ENCODE data around the gene P2RX4. TPM values are rescaled to one million over a fixed set of nuclear protein-coding genes. Genes with fewer than 3 reads are reported as not detected.

Gene P2RX4
- total and polyA plus RNA-seq, 9 of the 15 experiments (the other 6 are each of a cell fraction or from before 2014, with no cell fraction given): 6.6 to 21.5 (median 11.7) TPM

DNA sequence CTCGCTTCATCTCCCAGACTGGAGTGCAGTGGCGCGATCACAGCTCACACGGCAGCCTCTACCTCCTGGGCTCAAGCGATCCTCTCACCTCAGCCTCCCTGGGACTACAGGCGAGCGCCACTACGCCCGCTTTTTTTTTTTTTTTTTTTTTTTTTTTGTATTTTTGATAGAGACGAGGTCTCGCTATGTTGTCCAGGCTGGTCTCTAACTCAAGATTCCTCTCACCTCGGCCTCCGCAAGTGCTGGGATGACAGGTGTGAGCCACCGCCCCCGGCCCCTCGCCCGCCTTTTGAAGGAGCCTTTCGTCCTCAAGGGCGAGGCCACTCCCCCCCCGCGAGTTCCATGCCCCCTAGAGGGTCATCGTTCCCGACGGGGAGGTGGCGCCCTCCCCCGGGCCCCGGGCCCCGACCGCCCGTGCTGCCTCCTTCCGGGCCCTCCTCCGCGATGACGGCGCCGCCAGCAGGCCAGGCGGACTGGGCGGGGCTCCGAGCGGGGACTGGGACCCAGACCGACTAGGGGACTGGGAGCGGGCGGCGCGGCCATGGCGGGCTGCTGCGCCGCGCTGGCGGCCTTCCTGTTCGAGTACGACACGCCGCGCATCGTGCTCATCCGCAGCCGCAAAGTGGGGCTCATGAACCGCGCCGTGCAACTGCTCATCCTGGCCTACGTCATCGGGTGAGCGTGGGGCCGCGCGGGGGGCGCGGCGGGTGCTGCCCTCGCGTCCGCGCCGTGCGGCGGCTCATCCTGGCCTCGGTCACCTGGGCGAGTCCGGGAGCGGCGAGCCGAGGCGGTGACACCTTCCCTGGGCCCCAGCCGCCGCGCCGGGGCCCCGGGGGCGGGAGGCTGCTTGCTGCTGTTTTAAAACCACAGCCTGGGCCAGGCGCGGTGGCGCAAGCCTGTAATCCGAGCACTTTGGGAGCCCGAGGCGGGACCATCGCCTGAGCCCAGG lies at the start of gene P2RX4 (continued):
- TF ChIP-seq, protein P1, sequence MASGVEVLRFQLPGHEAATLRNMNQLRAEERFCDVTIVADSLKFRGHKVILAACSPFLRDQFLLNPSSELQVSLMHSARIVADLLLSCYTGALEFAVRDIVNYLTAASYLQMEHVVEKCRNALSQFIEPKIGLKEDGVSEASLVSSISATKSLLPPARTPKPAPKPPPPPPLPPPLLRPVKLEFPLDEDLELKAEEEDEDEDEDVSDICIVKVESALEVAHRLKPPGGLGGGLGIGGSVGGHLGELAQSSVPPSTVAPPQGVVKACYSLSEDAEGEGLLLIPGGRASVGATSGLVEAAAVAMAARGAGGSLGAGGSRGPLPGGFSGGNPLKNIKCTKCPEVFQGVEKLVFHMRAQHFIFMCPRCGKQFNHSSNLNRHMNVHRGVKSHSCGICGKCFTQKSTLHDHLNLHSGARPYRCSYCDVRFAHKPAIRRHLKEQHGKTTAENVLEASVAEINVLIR (CRISPR knock-in tag; IDR thresholded peaks at IDR 0.05): peak; percentile 57
- TF ChIP-seq, protein P2, sequence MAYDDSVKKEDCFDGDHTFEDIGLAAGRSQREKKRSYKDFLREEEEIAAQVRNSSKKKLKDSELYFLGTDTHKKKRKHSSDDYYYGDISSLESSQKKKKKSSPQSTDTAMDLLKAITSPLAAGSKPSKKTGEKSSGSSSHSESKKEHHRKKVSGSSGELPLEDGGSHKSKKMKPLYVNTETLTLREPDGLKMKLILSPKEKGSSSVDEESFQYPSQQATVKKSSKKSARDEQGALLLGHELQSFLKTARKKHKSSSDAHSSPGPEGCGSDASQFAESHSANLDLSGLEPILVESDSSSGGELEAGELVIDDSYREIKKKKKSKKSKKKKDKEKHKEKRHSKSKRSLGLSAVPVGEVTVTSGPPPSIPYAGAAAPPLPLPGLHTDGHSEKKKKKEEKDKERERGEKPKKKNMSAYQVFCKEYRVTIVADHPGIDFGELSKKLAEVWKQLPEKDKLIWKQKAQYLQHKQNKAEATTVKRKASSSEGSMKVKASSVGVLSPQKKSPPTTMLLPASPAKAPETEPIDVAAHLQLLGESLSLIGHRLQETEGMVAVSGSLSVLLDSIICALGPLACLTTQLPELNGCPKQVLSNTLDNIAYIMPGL (CRISPR knock-in tag; IDR thresholded peaks at IDR 0.05): no peak
- no peak for TF ChIP-seq GATA2 (CRISPR knock-in tag; IDR thresholded peaks at IDR 0.05)
- TF ChIP-seq POU5F1 (IDR thresholded peaks at IDR 0.05; ENCODE audit: borderline replicate concordance, low read depth, low read length, partially characterized antibody): no peak
- TF ChIP-seq NFE2L1 (tag; IDR thresholded peaks at IDR 0.05; ENCODE audit: borderline replicate concordance, low read depth): no peak
- 0 out of 2 replicates have a peak, but pooled peaks have one; percentile 82 for TF ChIP-seq ZFPM2 (CRISPR knock-in tag; IDR thresholded peaks at IDR 0.05)
- TF ChIP-seq, protein P3, sequence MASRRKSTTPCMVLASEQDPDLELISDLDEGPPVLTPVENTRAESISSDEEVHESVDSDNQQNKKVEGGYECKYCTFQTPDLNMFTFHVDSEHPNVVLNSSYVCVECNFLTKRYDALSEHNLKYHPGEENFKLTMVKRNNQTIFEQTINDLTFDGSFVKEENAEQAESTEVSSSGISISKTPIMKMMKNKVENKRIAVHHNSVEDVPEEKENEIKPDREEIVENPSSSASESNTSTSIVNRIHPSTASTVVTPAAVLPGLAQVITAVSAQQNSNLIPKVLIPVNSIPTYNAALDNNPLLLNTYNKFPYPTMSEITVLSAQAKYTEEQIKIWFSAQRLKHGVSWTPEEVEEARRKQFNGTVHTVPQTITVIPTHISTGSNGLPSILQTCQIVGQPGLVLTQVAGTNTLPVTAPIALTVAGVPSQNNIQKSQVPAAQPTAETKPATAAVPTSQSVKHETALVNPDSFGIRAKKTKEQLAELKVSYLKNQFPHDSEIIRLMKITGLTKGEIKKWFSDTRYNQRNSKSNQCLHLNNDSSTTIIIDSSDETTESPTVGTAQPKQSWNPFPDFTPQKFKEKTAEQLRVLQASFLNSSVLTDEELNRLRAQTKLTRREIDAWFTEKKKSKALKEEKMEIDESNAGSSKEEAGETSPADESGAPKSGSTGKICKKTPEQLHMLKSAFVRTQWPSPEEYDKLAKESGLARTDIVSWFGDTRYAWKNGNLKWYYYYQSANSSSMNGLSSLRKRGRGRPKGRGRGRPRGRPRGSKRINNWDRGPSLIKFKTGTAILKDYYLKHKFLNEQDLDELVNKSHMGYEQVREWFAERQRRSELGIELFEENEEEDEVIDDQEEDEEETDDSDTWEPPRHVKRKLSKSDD (conservative IDR thresholded peaks at IDR 0.05; ENCODE audit: low read length): no peak
- no peak for TF ChIP-seq PTBP1 (IDR thresholded peaks at IDR 0.05; ENCODE audit: low read depth, low read length)
- TF ChIP-seq ZNF175 (CRISPR knock-in tag; IDR thresholded peaks at IDR 0.05; ENCODE audit: low read depth): no peak; the same call in 1 of the 2 replicates
- TF ChIP-seq NFE2 (IDR thresholded peaks at IDR 0.05; ENCODE audit: low read depth): no peak
- TF ChIP-seq TSC22D4 (tag; IDR thresholded peaks at IDR 0.05): no peak
- TF ChIP-seq, protein P4, sequence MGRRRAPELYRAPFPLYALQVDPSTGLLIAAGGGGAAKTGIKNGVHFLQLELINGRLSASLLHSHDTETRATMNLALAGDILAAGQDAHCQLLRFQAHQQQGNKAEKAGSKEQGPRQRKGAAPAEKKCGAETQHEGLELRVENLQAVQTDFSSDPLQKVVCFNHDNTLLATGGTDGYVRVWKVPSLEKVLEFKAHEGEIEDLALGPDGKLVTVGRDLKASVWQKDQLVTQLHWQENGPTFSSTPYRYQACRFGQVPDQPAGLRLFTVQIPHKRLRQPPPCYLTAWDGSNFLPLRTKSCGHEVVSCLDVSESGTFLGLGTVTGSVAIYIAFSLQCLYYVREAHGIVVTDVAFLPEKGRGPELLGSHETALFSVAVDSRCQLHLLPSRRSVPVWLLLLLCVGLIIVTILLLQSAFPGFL (CRISPR knock-in tag; IDR thresholded peaks at IDR 0.05): no peak
- TF ChIP-seq NFIC (IDR thresholded peaks at IDR 0.05): peak; percentile 52
- TF ChIP-seq POLR2AphosphoS5 (IDR thresholded peaks at IDR 0.05; ENCODE audit: control insufficient read depth, insufficient read depth, low read depth, low read length): peak; percentile 83
- TF ChIP-seq, protein P5, sequence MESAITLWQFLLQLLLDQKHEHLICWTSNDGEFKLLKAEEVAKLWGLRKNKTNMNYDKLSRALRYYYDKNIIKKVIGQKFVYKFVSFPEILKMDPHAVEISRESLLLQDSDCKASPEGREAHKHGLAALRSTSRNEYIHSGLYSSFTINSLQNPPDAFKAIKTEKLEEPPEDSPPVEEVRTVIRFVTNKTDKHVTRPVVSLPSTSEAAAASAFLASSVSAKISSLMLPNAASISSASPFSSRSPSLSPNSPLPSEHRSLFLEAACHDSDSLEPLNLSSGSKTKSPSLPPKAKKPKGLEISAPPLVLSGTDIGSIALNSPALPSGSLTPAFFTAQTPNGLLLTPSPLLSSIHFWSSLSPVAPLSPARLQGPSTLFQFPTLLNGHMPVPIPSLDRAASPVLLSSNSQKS (CRISPR knock-in tag; IDR thresholded peaks at IDR 0.05): no peak
- TF ChIP-seq CBX3 (IDR thresholded peaks at IDR 0.05; ENCODE audit: borderline replicate concordance in 1 of 2, low read length in 2 of 2): no peak; a peak in 1 of 3 replicates
- no peak for TF ChIP-seq COPS2 (conservative IDR thresholded peaks at IDR 0.05)
